HG03095 (cell line): ENCODE results near the gene CTIF.
A peak's percentile ranks its signal among the peaks of the same experiment; 100 is the strongest.
"Not testable (repeated sequence)": the region's sequence is repeated elsewhere in the genome, so short reads cannot be mapped to it uniquely, and the experiment has no call there.

Source experiments
- ATAC-seq: cut with Tn5 transposase; IDR thresholded peaks from one replicate; pipeline ENCODE4 v1.9.1; 2021; ENCODE audit warnings: moderate library complexity; ENCODE audit not compliant: unreplicated experiment

The CTIF gene

GRCh38 chr18:48699761-48700160, 160.9 kb downstream of the CTIF start:
- no peak for ATAC-seq

GRCh38 chr18:48700446-48700845, 161.6 kb downstream of the CTIF start:
- ATAC-seq = no peak

GRCh38 chr18:48702346-48703027, 163.7 kb downstream of the CTIF start:
- ATAC-seq = no peak

GRCh38 chr18:48703028-48703386, 164.2 kb downstream of the CTIF start:
- ATAC-seq = no peak

GRCh38 chr18:48703418-48703817, 164.6 kb downstream of the CTIF start:
- no peak for ATAC-seq

GRCh38 chr18:48705043-48705442, 166.2 kb downstream of the CTIF start:
- ATAC-seq = no peak

GRCh38 chr18:48705531-48705930, 166.7 kb downstream of the CTIF start:
- no peak for ATAC-seq

- no peak for ATAC-seq
Observed at GRCh38 chr18:48706731-48707130, 167.9 kb downstream of the CTIF start.

GRCh38 chr18:48707636-48708296, 168.9 kb downstream of the CTIF start:
- no peak for ATAC-seq

GRCh38 chr18:48708807-48709206, 170.0 kb downstream of the CTIF start:
- no peak for ATAC-seq

GRCh38 chr18:48709371-48710062, 170.7 kb downstream of the CTIF start:
- ATAC-seq = no peak

GRCh38 chr18:48711651-48712486, 173.0 kb downstream of the CTIF start:
- no peak for ATAC-seq

GRCh38 chr18:48713309-48713708, 174.5 kb downstream of the CTIF start:
- ATAC-seq = no peak

GRCh38 chr18:48714873-48715272, 176.0 kb downstream of the CTIF start:
- ATAC-seq = no peak

- peak; percentile 72 for ATAC-seq
Observed at GRCh38 chr18:48715711-48716361, 177.0 kb downstream of the CTIF start.

- not testable (repeated sequence) for ATAC-seq
Observed at GRCh38 chr18:48717227-48717626, 178.4 kb downstream of the CTIF start.

- no peak for ATAC-seq
Observed at GRCh38 chr18:48718251-48718959, 179.6 kb downstream of the CTIF start.

GRCh38 chr18:48719388-48719787, 180.6 kb downstream of the CTIF start:
- ATAC-seq = no peak

- no peak for ATAC-seq
Observed at GRCh38 chr18:48719974-48720654, 181.3 kb downstream of the CTIF start.

GRCh38 chr18:48720655-48721025, 181.8 kb downstream of the CTIF start:
- no peak for ATAC-seq
